HG02840 (cell line): ENCODE data around the gene ZACN.

Experiments
- ATAC-seq: cut with Tn5 transposase; IDR thresholded peaks from one replicate; pipeline ENCODE4 v1.9.1; 2021; ENCODE audit warnings: mild to moderate bottlenecking, moderate library complexity, moderate number of reproducible peaks; ENCODE audit not compliant: unreplicated experiment, low FRiP score

Gene ZACN

GRCh38 chr17:76125922-76126321, 46.9 kb downstream of the ZACN start:
- ATAC-seq = no peak

DNA sequence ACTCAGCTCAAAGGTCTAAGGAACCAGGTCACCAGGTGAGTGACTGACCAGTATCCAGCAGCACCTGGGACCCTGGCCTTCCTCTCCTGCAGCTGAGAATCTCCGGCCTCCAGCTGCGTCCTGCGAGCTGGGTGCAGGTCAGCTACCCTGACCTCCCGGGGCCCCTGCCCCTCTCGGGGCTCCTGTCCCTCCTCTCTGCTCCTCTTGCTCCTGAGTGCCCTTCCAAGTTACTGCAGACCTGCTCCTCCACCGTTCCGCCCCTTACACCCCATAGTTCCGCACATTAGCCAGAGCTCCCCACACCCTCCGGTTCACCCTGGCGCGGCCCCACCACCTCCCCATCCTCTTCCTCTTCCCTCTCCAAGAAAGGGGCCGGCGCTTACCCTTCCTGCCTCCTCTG, 51.5 kb downstream of the ZACN start:
- ATAC-seq = no peak

GRCh38 chr17:76131051-76131691, 52.2 kb downstream of the ZACN start:
- no peak for ATAC-seq

- ATAC-seq = no peak
These were observed 53.0 kb downstream of the ZACN start for GRCh38 chr17:76131692-76132573.
